ENCODE data around the gene PPP1R11. TPM values are rescaled to one million over a fixed set of nuclear protein-coding genes. Genes with fewer than 3 reads are reported as not detected.

PPP1R11 gene
- total and polyA plus RNA-seq, 2 of the 13 experiments (the other 11 are each of a cell fraction or from before 2014, with no cell fraction given): 32.1 to 58.9 TPM

DNA sequence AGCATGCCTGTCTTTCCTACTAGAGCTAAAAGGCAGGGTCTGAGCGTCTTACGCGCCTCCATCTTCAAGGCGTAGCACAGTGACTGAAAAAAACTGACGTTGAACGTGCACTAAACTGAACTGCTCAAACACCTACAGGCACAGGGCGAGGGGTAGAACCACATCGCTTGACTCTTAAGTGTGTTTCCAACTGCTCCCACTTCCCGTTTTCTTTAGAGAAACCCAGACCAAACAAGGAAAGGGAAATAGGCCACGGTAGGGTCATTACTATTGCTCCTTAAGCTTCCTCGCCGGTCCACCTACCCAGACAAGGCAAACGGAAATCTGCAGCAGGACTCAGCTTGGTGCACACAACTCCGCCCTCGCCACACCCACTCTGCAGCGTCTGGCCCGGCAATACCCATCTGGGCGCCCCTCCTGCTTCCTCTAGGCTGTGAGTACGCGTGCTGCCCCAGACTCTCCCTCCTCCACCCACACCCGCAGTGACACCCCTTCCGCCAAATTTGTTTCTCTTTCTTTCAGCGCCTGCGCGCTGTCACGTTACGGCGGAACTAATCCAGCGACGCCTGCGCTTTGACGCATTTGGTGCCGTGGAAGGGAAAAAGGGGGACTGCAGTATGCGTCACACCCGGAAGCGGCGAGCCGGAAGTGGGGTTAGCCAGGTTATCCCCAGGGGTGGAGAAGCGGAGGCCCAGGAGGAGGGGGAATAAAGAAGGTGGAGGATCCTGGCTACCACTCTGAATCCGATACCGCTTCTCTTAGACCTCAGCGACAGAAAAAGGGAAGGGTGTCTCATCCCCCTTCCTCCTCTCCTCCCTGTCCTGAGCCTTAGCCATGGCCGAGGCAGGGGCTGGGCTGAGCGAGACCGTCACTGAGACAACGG is at the start of gene PPP1R11 (continued):
- TF ChIP-seq, protein P1, sequence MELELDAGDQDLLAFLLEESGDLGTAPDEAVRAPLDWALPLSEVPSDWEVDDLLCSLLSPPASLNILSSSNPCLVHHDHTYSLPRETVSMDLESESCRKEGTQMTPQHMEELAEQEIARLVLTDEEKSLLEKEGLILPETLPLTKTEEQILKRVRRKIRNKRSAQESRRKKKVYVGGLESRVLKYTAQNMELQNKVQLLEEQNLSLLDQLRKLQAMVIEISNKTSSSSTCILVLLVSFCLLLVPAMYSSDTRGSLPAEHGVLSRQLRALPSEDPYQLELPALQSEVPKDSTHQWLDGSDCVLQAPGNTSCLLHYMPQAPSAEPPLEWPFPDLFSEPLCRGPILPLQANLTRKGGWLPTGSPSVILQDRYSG (CRISPR knock-in tag; IDR thresholded peaks at IDR 0.05): no peak
- no peak for TF ChIP-seq REL (CRISPR knock-in tag; conservative IDR thresholded peaks at IDR 0.05)
- TF ChIP-seq FOXJ3 (CRISPR knock-in tag; IDR thresholded peaks at IDR 0.05; ENCODE audit: borderline replicate concordance): no peak; the same call in 1 of the 2 replicates
- TF ChIP-seq U2AF2 (IDR thresholded peaks at IDR 0.05; ENCODE audit: low read depth, low read length): no peak
- peak; percentile 87; the same call in 1 of the 2 replicates for TF ChIP-seq KLF12 (CRISPR knock-in tag; IDR thresholded peaks at IDR 0.05; ENCODE audit: borderline replicate concordance)
- peak; percentile 72 for TF ChIP-seq ZNF280B (CRISPR knock-in tag; IDR thresholded peaks at IDR 0.05; ENCODE audit: borderline replicate concordance)
- TF ChIP-seq, protein P2, sequence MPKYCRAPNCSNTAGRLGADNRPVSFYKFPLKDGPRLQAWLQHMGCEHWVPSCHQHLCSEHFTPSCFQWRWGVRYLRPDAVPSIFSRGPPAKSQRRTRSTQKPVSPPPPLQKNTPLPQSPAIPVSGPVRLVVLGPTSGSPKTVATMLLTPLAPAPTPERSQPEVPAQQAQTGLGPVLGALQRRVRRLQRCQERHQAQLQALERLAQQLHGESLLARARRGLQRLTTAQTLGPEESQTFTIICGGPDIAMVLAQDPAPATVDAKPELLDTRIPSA (CRISPR knock-in tag; IDR thresholded peaks at IDR 0.05; ENCODE audit: borderline replicate concordance): no peak
- TF ChIP-seq, protein P3, sequence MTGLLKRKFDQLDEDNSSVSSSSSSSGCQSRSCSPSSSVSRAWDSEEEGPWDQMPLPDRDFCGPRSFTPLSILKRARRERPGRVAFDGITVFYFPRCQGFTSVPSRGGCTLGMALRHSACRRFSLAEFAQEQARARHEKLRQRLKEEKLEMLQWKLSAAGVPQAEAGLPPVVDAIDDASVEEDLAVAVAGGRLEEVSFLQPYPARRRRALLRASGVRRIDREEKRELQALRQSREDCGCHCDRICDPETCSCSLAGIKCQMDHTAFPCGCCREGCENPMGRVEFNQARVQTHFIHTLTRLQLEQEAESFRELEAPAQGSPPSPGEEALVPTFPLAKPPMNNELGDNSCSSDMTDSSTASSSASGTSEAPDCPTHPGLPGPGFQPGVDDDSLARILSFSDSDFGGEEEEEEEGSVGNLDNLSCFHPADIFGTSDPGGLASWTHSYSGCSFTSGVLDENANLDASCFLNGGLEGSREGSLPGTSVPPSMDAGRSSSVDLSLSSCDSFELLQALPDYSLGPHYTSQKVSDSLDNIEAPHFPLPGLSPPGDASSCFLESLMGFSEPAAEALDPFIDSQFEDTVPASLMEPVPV (CRISPR knock-in tag; IDR thresholded peaks at IDR 0.05): peak; percentile 98
- TF ChIP-seq ZNF891 (CRISPR knock-in tag; IDR thresholded peaks at IDR 0.05): peak; percentile 89
- 0 out of 2 replicates have a peak, but pooled peaks have one; percentile 38 for TF ChIP-seq NR0B2 (CRISPR knock-in tag; IDR thresholded peaks at IDR 0.05)
- peak; percentile 50; the same call in 1 of the 2 replicates for TF ChIP-seq SIN3B (IDR thresholded peaks at IDR 0.05; ENCODE audit: low read length)
- TF ChIP-seq NFE2L2 (IDR thresholded peaks at IDR 0.05; ENCODE audit: low read length): no peak; the same call in 1 of the 2 replicates
- no peak for TF ChIP-seq STAT5B (CRISPR knock-in tag; IDR thresholded peaks at IDR 0.05)
- TF ChIP-seq TOPORS (CRISPR knock-in tag; IDR thresholded peaks at IDR 0.05): peak; percentile 79
- TF ChIP-seq, protein P4, sequence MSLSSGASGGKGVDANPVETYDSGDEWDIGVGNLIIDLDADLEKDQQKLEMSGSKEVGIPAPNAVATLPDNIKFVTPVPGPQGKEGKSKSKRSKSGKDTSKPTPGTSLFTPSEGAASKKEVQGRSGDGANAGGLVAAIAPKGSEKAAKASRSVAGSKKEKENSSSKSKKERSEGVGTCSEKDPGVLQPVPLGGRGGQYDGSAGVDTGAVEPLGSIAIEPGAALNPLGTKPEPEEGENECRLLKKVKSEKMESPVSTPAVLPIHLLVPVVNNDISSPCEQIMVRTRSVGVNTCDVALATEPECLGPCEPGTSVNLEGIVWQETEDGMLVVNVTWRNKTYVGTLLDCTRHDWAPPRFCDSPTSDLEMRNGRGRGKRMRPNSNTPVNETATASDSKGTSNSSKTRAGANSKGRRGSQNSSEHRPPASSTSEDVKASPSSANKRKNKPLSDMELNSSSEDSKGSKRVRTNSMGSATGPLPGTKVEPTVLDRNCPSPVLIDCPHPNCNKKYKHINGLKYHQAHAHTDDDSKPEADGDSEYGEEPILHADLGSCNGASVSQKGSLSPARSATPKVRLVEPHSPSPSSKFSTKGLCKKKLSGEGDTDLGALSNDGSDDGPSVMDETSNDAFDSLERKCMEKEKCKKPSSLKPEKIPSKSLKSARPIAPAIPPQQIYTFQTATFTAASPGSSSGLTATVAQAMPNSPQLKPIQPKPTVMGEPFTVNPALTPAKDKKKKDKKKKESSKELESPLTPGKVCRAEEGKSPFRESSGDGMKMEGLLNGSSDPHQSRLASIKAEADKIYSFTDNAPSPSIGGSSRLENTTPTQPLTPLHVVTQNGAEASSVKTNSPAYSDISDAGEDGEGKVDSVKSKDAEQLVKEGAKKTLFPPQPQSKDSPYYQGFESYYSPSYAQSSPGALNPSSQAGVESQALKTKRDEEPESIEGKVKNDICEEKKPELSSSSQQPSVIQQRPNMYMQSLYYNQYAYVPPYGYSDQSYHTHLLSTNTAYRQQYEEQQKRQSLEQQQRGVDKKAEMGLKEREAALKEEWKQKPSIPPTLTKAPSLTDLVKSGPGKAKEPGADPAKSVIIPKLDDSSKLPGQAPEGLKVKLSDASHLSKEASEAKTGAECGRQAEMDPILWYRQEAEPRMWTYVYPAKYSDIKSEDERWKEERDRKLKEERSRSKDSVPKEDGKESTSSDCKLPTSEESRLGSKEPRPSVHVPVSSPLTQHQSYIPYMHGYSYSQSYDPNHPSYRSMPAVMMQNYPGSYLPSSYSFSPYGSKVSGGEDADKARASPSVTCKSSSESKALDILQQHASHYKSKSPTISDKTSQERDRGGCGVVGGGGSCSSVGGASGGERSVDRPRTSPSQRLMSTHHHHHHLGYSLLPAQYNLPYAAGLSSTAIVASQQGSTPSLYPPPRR (CRISPR knock-in tag; IDR thresholded peaks at IDR 0.05; ENCODE audit: borderline replicate concordance): no peak; the same call in 1 of the 2 replicates
- TF ChIP-seq ZNF251 (CRISPR knock-in tag; IDR thresholded peaks at IDR 0.05): no peak
- no peak for TF ChIP-seq ZNF24 (IDR thresholded peaks at IDR 0.05)
- TF ChIP-seq ZNF562 (CRISPR knock-in tag; IDR thresholded peaks at IDR 0.05; ENCODE audit: borderline replicate concordance): no peak
